ENCODE results near the gene ATP12A.
A peak's percentile ranks its signal among the peaks of the same experiment; 100 is the strongest.

The ATP12A gene

DNA sequence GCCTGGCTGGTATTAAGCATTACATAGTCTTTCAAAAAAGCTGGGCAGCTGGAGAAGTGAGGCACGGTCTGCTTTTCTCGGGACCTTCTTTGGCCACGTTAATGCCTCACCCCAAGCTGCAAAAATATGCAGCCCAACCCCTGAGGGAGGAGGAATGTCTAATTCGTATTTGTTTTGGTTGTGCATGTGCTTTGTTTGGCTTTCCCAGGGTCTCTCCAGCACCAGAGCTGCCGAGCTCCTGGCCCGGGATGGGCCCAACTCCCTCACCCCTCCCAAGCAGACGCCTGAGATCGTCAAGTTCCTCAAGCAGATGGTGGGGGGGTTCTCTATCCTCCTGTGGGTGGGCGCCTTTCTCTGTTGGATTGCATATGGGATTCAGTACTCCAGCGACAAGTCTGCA, 7.9 kb downstream of the ATP12A start:
- DNase-seq (ENCODE audit: low read depth) = no peak

DNA sequence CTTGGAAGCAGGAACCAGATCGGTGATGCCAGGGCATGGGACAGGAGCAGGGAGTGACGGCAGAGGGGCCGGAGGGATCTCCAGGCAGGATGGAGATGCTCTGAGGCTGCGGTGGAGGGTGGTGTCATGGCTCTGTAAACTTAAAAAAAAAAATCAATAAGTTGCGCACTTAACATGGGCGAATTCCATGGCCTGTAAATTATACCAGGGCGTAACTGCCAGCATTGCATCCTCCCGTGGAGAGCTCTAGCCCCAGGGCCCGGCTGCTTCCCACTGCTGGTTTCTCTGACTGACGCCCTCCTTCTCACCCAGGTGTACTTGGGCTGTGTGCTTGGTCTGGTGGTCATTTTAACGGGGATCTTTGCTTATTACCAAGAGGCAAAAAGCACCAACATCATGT, 8.7 kb downstream of the ATP12A start:
- DNase-seq (ENCODE audit: low read depth) = no peak

DNA sequence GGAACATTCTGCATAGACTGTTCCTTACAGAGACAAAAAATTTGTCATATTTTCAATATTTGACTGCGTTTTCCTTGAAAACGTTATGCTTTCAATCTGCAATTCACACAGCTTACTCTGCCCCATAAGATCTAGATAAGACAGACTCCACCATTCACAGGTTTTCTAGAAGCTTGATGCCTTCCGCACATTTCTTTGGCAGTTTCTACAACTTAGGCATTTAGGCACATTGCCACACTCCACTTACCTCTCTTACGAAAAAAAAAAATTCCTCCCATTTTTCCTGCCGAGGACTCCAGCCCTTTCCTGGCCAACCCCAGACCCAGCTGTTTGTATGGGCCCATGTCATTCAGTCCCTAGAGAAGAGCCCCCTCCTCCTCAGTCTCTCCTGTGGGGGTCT, 11.2 kb downstream of the ATP12A start:
- DNase-seq (ENCODE audit: low read depth) = no peak

- peak; percentile 44 for DNase-seq (ENCODE audit: low read depth)
These were observed 12.4 kb downstream of the ATP12A start for GRCh38 chr13:24692561-24692960.

- peak; percentile 57 for DNase-seq (ENCODE audit: low read depth)
These were observed 13.8 kb downstream of the ATP12A start for GRCh38 chr13:24693862-24694471.

DNA sequence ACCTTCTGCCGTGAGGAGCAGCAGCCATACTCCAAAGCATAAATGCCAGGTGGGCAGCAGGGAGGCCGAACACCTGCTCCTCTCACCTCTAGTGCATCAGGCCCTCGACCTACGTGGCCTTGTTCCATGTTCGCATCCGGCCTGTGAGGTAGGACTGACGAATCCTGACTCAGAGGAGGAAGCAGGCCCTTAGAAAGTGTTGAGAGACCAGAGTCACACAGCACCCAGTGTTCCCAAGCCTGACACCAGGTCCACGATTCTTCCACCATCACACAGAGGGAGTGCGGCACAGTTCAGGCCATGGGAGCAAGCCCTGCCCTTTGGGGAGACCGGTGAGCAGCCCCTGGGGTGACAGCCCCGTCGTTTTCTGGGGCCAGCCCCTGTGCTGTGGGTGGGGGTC, 14.7 kb downstream of the ATP12A start:
- no peak for DNase-seq (ENCODE audit: low read depth)

DNA sequence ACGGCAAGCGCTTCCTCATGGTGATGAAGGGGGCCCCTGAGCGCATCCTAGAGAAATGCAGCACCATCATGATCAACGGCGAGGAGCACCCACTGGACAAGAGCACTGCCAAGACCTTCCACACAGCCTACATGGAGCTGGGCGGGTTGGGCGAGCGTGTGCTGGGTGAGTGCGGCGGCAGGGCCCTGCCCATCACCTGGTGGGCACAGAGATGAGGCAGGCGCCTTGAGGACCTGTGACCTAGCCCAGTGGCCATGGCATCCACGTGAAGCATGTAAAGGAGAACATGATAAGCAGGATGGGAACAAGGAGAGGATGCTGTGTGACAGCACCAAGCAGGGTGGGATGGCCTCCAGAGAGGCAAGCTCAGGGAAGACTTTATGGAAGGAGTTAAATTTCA, 18.5 kb downstream of the ATP12A start:
- no peak for DNase-seq (ENCODE audit: low read depth)

GRCh38 chr13:24699541-24699940, 19.3 kb downstream of the ATP12A start:
- DNase-seq (ENCODE audit: low read depth) = no peak

DNA sequence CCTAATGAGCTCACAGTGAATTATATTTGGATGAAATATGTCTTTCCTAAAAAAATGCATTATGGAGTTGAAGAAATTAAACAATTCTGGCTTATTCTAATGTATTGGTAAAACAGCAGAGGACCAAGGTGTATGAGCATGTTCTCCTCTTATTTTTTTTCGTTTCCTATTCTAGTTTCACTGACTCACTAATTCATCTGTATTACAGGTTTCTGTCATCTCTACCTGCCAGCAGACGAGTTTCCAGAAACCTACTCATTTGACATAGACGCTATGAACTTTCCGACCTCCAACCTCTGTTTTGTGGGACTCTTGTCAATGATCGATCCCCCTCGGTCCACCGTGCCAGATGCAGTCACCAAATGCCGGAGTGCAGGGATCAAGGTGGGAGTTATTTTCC, 20.3 kb downstream of the ATP12A start:
- DNase-seq (ENCODE audit: low read depth) = no peak

DNA sequence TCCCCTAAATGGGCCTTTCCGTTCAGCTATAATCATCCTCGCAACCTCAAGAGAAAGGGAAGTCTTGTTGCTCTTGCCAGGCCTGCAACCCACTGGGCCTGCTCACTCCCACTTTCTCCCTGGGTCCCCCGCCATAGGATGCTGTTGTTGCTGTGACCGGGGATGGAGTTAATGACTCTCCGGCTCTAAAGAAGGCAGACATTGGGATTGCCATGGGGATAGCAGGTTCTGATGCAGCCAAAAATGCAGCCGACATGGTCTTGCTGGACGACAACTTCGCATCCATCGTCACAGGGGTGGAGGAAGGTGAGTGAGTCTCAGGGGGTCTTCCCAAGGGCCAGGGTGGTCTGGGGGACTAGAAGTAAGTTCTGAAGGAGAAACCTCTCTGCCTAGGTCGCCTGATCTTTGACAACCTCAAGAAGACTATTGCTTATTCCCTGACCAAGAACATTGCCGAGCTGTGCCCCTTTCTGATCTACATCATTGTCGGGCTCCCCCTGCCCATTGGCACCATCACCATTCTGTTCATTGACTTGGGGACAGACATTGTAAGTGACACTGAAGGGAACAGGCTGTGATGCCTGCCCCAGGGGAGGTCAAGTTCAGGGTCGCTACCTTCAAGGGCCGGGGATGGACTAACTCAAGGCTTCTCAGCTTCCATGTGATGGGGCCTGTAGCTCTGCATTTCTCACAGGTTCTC, 26.8 kb downstream of the ATP12A start:
- DNase-seq (ENCODE audit: low read depth) = no peak

GRCh38 chr13:24709186-24709913, 29.1 kb downstream of the ATP12A start:
- DNase-seq (ENCODE audit: low read depth) = no peak

GRCh38 chr13:24713022-24713421, 32.8 kb downstream of the ATP12A start:
- DNase-seq (ENCODE audit: low read depth) = no peak

- no peak for DNase-seq (ENCODE audit: low read depth)
These were observed 35.8 kb downstream of the ATP12A start for GRCh38 chr13:24716011-24716410.

GRCh38 chr13:24716446-24716845, 36.2 kb downstream of the ATP12A start:
- no peak for DNase-seq (ENCODE audit: low read depth)

DNA sequence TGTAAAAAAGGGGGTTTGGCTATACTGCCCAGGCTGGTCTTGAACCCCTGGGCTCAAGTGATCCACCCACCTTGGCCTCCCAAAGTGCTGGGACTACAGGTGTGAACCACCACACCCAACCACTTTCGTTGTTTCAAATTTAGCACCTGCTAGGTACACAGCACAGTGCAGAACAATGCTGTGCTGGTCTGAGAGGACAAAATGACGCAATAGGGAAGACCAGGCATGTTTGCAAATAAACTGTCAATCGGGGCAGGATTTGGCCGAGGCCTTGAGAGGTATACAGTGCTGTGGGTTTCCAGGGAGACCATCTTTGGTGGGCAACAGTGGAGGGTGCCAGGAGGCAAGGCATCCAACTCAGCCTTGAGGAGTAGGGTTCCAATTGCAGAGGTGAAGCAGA, 37.0 kb downstream of the ATP12A start:
- no peak for DNase-seq (ENCODE audit: low read depth)

GRCh38 chr13:24718192-24718965, 38.2 kb downstream of the ATP12A start:
- DNase-seq (ENCODE audit: low read depth) = no peak

GRCh38 chr13:24719139-24719538, 38.9 kb downstream of the ATP12A start:
- DNase-seq (ENCODE audit: low read depth) = no peak

DNA sequence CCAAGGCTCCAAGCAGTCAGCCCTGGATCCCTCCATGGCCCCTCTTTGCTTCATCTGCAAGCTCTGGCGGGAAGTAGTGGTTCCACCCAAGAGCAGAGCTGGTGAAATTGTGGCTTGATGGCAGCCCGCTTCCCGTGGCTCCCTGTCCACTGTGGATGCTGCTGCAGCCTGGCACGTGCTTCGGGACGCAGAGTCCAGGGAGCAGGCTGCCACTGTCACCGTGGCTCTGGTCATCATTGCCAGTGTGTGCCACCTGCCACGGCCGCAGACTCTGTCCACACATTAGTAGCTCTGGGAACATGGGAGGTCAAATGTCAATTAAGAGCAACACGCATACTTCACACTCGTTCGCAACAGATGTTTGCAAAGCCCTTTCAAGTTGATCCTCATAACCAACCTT, 43.0 kb downstream of the ATP12A start:
- no peak for DNase-seq (ENCODE audit: low read depth)

GRCh38 chr13:24724714-24725113, 44.5 kb downstream of the ATP12A start:
- DNase-seq (ENCODE audit: low read depth) = no peak

DNA sequence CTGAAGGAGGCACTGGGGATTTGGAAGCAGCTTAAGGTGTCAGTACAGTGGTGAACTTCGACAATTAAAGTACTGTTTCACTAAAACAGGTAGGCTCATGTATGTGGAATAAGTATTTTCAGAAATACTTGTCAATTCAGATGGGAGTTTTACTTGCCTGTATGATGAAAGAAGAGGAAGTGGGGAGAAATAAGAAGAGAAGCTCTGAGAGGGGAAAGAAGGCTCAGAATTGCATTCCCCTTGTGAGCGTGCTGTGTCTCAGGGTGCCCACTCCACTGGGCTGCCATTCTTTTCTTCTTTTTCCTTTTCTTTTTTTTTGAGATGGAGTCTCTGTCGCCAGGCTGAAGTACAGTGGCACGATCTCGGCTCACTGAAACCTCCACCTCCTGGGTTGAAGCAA, 45.2 kb downstream of the ATP12A start:
- no peak for DNase-seq (ENCODE audit: low read depth)

- DNase-seq (ENCODE audit: low read depth) = peak; percentile 81
These were observed 47.8 kb downstream of the ATP12A start for GRCh38 chr13:24727731-24728601.

Data from EH (cell line).